GM21717 (cell line): ENCODE results near the gene IQSEC3.

Experiments used
- ATAC-seq: cut with Tn5 transposase; IDR thresholded peaks from one replicate; pipeline ENCODE4 v1.9.1; 2021; ENCODE audit warnings: mild to moderate bottlenecking, moderate library complexity; ENCODE audit not compliant: unreplicated experiment

Gene IQSEC3

DNA sequence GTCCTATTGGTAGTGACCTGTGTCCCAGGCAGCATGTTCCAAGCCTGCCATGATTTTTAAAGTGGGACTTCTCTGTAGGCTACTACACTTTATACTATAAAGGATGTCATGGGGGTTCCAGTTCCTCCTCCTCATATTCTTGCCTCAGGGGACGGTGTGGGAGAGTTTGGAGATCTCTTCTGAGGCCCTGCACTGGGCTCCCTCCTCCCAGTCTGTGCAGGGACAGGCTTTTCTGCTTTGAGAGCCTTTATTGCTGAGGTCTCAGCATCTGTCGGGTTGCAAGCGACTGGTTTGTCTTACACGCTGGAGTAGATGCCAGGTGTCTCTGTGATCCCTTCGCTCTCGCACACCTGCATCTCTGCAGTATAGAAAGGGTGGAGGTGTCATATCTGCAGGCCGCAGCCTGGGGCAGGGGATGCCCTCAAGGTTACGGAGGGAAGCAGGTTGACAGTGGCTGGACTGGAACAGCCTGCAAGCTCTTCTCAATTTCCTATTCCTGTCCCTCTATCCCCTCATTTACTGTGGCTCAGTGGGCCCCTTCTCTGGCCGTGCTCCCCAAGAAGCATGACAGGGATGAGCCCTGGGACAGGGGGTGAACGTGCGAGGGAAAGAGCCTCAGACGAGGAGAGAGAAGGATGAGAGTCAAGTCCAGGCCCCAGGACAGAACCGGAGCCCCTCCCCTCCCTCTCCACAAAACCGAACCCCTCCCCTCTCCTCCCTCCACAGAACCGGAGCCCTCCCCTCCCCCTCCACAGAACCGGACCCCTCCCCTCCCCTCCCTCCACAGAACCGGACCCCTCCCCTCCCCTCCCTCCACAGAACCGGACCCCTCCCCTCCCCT, 96.1 kb downstream of the IQSEC3 start:
- no peak for ATAC-seq

DNA sequence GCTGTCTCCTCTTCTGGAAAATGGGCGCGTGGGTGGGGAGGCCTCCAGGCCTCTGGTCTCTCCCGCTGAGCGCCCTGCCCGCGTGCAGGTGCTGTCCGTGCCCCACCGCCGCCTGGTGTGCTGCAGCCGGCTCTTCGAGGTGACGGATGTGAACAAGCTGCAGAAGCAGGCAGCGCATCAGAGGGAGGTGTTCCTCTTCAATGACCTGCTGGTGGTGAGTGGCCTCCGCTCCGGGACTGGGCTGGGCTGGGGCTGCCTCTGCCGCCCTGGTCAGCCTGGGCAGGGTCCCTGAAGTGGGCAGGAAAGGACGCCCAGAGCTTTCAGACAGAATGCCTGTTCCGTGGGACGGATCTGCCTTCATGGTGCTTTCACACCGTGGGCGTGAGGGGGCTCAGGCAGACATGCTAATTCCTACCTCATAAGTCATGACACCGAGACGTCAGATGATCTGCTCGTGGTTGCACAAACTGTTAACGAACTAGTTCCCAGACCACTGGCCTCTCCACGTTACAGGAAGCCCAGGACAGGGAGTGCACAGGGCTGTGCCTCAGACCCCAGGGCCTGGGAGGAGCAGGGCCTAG, 96.9 kb downstream of the IQSEC3 start:
- ATAC-seq: no peak

DNA sequence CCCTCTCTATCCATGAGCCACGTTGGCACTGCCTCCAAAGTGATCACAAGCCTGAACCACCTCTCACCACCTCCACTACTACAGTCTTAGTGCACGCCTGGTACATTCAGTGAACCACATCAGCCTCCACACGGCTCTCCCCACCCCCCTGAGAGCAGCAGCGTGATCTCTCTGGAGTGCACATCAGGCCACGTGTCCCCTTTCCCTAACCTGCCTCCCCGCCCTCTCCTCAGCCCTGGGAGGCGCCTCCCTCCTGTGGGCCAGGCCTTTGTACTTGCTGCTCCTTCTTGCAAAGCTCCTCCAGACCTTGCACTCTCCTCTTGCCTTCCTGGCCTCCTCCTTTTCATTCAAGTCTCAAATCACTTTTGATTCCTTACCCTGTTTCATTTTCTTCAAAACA, 97.6 kb downstream of the IQSEC3 start:
- ATAC-seq: no peak

DNA sequence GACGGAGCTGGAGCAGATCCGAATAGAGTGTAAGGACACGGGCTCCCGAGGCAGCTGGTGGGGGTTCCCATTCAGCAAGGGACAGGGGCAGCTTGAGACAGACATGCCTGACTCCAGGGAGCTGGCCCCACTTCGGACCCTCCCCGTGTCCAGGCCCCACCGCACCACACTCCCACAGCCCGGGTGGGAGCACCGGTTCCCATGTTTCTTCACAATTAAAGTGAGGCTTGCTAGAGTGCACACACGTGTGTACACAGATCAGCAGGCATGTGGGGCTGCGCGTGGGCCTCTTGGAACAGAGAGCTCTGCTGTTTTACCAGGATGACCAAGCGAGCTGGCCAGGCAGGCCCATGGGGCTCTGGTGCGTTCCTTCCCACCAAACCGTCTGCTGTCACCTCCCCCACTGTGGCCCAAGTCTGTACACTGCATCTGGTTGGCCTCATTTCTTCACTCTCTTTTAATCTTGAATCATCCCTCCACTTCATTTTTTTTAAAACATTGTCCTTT, 99.3 kb downstream of the IQSEC3 start:
- ATAC-seq: no peak

DNA sequence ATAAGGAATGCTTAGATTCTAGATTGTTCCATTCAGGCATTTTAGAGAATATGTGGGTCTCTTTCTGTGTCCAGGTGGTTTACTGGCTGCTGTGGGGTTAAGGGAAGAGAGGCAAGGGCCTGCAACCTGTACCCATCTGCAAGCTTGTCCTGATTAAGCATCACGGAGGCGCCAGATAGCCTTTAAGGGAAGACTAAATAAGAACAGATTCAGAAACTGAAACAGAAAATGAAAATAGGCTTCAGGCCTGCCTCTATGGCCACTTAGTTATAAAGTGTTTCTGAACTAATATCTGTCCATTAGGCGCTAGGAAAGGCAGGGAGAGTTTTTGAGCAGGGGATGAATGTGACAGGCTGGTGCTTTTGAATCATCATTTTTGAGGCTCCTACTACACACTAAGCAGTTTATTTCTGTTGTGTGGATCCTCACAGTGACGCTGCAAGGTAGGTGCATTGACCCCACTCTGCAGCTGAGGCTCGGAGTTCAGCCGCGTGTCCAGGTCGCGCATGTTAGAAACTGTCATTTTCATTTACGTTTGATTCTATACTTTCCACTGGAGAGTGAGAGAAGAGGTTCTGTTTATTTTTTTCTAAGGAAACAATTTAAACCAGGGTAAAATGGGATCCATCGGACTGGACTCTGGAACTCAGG, 100.0 kb downstream of the IQSEC3 start:
- ATAC-seq: no peak

DNA sequence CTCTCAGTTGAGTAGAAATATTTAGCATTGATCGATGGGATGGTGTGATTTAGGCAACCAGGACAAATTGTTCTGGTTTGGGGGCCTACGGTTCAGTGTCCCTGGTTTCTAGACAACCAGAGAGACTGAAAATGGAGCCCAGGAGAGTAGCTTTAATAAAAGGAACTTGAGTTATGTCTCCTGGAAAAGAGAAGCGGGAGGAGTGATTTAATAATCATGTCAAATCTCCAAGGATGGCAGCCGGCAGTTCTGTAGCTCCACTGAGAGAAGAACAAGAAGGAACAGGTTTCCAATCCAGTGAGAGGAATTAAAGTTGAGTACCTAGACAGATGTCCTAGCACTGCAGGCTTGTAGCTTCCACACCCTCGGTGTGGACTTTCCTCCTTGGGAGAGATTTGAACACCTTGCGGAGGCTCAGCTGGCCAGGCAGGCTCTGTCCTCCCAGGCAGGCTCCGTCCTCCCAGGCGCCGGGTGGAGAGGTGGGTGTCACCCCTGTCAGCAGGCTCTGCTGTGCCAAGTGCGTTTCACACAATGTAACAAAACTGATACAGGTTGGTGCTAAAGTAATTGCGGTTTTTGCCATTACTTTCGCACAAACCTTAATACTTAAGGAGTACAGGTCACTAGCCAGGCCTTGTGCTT, 101.5 kb downstream of the IQSEC3 start:
- ATAC-seq: no peak

DNA sequence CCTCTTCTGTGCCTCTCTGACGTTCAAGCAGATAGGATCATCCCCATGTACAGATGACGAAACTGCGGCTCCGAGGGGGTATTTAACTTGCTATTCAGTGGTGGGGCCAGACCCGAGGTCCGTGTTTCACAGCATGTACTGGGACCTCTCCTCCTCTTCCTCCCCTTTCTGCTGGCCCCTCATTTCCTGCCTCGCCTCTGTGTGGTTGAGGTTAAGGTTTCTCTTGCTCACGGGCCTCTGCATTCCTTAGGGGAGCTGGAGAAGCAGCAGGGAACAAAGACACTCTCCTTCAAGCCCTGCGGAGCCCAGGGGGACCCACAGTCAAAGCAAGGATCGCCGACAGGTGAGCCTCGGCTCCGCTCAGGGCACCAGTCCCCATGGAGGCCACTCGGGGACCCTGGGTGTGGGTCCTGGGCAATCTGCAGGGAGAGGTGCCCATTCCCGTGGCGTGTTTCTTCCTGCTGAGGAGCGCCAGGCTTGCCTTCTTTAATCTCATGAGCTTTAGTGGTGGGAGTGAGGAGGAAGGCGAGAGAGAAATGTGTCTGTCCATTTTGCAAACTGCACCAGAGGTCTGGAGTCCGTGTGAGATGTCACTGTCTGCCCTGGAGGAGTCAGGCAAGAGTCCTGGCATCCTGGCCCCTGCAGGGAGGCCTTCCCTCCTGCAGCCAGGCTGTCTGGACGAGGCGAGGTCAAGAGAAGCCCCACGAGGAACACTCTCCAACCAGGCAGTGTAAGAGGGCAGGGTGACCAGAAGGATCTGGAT, 102.4 kb downstream of the IQSEC3 start:
- no peak for ATAC-seq

DNA sequence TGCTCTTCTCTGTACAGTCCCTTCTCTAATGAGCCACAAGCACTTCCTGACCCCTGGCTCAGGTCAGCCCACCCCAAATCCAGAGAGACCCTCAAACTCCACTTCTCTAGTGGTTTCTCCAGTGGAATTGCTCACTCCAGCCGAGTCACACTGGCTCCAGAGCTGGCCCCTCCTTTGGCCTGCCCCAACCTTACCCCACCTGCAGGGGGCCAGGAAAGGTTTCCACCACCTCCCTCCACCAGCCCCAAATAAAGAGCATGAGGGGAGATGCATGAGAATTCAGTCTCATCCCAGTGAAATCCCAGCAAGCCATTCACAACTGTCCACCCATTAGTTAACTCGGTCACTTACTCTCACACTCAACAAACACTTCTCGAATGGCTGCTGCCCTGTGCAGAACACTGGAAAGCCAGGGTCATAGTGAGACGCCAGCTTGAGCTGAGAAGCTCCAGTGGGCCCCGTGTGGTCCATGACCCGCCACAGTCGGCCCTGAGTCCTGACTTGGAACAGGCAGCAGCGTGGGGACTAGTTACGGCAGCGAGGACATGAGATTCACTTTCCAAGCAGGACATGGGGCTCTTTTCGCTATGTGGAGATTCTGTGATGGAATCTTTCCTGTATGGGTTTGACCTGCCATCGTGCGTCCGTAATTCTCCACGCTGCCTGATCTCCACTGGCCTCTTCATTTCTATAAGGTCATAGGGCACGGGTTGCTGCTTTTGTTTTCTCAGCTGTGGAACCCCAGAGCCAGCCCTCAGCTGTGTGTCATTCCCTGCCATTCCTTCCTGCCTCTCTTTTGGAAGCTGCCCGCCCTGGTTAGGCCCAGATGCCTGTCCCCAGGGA, 103.2 kb downstream of the IQSEC3 start:
- no peak for ATAC-seq

DNA sequence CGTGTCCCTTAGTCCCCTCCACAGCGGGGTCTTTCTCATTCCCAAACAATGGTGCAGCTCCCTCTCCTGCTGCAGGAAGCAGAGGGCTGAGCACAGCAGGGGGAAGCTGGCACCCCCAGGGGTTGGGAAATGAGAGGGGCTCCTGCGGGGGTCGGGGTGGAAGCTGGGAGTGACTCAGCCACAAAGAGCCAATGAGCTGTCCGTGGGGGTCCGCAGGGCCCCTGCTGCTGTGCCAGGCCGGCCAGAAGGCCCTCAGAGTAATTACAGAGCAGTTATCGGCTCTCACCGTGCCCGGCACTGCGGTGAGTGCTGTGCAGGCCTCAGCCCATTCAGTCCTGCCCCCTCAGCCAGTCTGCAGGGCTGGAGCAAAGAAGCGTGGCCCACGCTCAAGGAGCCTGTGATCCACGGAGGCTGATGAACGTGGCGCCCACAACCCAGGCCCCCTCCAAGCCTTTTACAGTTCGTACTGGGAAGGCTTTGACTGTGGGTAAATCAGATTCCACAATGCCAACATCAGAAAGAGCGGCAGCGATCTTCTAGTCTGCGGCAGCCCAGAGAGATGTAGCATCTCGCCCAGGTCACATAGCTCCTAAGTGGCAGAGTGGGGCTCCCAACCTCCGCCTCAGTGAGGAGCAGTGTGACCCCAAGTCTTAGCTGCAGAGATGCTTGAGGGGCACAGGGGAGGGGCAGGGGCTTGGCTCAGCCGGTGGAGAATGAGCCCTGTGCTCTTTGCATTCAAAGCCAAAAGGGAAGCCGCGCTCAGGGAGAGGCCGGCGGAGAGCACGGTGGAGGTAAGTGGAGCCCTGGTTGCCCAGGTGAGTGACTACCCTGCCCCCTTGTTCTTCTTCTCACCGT, 104.0 kb downstream of the IQSEC3 start:
- ATAC-seq: no peak

DNA sequence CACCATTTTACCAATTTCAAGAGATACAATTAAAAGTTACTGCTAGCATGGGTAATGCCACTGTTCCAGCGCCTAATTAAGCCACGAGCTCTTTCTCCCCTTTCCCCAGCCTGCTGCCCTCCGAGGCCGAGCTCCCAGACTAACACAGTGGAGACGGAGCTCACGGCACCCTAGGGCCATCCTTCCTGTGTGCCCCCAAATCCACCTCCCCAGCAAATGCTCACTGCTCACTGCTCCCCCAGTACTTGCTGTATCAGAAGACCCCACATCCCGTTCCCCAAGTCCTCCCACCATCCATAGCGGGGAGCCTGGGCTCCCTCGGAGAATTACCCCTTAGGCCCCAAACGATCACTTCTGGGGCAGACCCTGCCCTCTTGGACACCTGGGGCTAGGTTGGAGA, 104.7 kb downstream of the IQSEC3 start:
- ATAC-seq: no peak

DNA sequence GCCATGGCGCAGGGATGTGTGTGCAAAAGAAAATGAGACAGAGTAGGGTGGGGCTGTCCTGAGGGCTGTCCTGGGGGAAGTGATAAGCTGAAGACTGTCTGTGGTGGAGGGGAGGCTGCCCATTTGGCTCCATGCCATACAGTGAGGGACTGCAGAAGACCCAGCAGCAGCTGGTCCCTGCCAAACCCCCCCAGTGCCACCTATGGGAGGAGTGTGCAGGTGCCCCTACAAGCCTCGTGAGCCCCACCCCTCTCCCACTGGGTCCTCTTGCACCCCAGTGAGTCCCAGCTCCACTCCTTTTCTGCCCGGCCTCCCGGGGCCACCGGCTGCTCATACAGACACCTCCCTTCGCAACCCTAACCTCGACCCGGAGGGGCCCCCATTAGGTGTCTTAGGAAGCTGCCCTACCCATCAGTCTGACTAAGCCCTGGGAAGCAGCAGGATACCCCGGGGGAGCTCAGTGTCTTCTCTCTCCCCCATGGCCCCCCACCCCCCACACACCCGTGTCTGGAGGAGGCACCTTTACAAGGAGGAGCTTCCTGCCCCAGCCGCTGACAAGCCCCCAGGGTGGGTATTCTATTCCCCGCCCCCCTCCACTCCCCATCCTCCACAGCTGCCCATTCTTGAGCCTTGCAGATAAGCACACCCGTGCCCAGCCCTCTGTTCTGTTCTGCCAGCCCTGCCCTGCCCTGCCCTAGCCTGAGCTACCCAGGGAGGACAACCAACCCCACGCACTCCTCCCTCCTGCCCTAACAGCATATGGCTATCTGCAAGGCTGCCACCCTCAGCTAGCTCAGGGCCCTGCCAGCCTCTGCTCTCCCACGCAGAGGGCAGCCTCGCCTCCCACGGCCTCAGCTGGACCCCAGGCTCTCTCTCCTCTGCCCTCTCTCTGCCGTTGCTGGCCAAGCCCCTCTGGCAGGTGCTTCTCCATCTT, 105.4 kb downstream of the IQSEC3 start:
- ATAC-seq: no peak

DNA sequence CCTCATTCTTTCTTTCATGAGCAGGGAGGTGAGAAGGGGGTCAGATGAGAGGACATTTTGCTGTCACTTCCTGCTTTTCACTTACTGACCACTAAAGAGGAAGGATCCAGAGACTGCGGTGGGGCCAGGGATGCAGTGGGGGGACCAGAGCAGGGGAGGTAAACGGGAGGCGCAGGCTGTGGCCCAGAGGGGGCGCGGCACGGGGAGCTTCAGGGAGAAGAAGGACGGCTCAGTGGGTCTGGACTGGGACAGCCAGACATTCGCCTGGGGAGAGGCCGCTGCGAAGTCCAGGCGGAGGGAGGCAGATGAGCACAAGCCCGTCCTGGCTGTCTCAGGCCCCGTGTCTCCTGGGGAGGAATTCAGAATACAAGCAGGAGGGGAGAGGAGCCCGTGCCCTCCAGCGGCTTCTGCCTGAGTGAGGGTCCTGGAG, 106.2 kb downstream of the IQSEC3 start:
- ATAC-seq: no peak

DNA sequence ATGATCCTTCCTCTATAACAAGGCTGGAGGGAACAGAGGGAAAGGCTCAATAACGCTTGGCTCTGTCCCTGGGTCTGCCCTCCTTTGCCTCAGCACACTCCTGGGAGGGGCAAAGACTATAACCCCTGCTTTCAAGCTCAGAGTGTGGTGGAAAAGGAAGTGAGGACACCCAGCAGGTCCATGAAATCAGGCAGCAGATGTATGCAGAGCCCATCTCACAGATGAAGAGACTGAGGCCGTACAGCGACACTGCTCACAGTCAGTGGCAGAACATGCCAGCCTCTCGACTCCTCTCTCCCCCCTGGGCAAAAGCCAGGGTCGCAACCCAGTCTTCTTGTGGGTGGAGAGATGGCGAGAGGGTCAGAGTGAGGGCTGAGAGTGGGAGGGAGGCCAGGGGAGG, 107.6 kb downstream of the IQSEC3 start:
- ATAC-seq: no peak

DNA sequence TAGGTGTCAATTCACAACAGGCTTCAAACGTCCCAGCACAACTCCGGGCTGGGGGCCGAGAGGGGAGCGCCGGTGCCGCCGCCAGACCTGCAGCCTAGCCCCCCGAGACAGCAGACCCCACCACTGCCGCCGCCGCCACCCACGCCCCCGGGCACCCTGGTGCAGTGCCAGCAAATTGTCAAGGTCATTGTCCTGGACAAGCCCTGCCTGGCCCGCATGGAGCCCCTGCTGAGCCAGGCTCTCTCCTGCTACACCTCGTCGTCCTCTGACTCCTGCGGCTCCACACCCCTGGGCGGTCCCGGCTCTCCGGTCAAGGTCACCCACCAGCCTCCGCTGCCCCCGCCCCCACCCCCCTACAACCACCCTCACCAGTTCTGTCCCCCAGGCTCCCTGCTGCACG, 108.0 kb downstream of the IQSEC3 start:
- no peak for ATAC-seq

DNA sequence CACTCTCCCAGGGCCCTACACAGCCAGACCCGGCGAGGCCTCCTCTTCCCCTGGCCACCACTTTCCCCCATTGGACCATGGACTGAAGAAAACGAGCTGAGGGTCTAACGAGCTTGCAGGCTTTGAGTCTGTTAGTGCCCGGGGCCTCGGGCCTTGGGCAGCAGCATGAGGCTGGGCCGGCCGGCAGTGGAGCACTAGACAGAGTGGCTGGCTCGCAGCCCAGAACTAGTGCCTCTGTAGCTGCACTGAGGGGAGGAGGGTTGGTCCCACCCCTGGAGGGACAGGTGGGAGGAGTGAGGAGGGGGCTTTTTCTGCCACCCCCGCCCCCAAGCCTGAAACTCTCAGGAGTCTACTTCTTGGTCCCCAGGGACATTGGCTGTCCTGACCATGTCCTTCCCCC, 108.7 kb downstream of the IQSEC3 start:
- no peak for ATAC-seq

DNA sequence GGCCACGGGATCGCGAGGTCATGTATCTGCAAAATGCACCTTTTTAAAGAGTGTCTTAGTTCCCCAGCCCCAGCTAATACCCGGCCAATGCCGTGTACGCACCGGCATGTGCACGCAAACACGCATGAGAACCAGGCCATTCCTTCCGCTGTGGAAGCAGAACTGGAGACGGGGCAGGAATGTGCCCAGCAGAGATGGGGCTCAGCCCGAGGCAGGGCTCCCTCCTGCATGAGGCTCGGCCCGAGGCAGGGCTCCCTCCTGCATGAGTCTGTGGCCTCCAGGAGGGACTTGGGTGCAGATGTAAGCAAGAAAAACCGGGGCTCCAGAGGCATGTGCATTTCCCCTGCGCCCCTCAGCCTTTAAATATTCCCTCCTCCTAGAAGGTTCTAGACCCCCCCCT, 109.2 kb downstream of the IQSEC3 start:
- ATAC-seq: no peak

DNA sequence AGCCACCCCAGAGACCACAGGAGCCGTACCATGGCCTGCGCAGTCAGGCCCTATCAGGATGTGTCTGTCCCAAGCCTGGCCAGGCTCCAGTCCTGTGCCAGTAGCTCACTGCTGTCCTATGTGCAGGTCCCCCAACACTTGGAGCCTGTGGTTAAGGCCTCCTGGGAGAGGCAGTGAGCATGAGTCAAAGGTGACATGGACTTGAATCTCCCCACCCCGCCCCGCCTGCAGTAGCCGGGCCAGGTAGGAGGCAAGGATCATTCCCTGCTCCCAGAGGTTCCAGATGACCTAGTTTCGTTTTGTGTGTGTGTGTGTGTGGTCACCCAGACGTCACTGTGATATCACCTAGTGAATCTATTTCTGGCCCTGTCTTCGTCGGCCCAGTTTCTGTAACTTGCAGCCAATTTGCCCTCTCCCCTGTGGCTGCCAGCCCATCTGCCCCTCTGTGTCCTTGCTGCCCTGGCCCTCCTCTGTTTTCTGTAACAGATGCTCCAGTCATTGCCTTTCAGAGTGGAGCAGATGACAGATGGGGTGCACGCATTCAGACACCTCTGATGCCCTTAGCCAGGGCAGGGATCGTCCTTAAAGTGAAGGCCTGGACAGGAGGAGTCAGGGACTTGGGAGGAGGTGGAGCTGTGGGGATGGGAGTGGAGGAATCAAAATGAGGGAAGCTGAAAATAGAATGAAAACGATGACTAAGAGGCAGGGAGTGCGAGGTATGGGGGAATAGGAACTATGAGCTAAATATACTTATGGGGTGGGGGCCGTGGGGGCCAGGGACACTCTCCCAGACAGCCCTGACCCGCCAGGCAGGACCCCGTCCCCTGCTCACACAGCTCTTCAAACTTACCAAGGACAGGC, 110.0 kb downstream of the IQSEC3 start:
- no peak for ATAC-seq
